Karpas-422 (cell line): ENCODE measurements around the gene ME1. TPM values are rescaled to one million over a fixed set of nuclear protein-coding genes. Genes with fewer than 3 reads are reported as not detected.
"Not testable (repeated sequence)": the region's sequence is repeated elsewhere in the genome, so short reads cannot be mapped to it uniquely, and the experiment has no call there.

ENCODE experiments used
- DNase-seq: peaks from one replicate; pipeline ENCODE4 v3.0.0-alpha.2; 2015
- H2AFZ ChIP-seq: fragments of 200-600 bp; sonication (generic); 2 replicates; pipeline ENCODE4 v1.6.1; 2014; ENCODE audit warnings: antibody characterized with exemption, low read length, mixed read lengths
- H3K27ac ChIP-seq: fragments of 200-600 bp; sonication (generic); 2 replicates; pipeline ENCODE4 v1.5.1; 2014; ENCODE audit warnings: mild to moderate bottlenecking, low read length, moderate library complexity
- H3K27me3 ChIP-seq: fragments of 200-600 bp; sonication (generic); 2 replicates; pipeline ENCODE4 v1.6.1; 2014; ENCODE audit warnings: low read length, mixed read lengths
- H3K36me3 ChIP-seq: fragments of 200-600 bp; sonication (generic); 2 replicates; pipeline ENCODE4 v1.6.1; 2014; ENCODE audit warnings: low read length, mixed read lengths; ENCODE audit not compliant: insufficient read depth
- H3K4me1 ChIP-seq: fragments of 200-600 bp; sonication (generic); 2 replicates; pipeline ENCODE4 v1.6.1; 2014; ENCODE audit warnings: mild to moderate bottlenecking, low read length, mixed read lengths
- H3K4me2 ChIP-seq: fragments of 200-600 bp; sonication (generic); 2 replicates; pipeline ENCODE4 v1.6.1; 2014; ENCODE audit warnings: low read length, low read depth, mild to moderate bottlenecking; ENCODE audit not compliant: poor library complexity, severe bottlenecking
- H3K4me3 ChIP-seq: fragments of 200-600 bp; sonication (generic); 2 replicates; pipeline ENCODE4 v1.5.1; 2014; ENCODE audit warnings: mild to moderate bottlenecking, antibody characterized with exemption, low read length, mixed read lengths
- H3K79me2 ChIP-seq: fragments of 200-600 bp; sonication (generic); 2 replicates; pipeline ENCODE4 v1.6.1; 2014; ENCODE audit warnings: mild to moderate bottlenecking, low read length, mixed read lengths
- H3K9ac ChIP-seq: fragments of 200-600 bp; sonication (generic); 2 replicates; pipeline ENCODE4 v1.6.0; 2014; ENCODE audit warnings: low read length
- H3K9me2 ChIP-seq: fragments of 200-600 bp; sonication (generic), shearing (Covaris generic); replicated peaks from 2 replicates; pipeline ENCODE4 v1.6.0; 2014; ENCODE audit warnings: mild to moderate bottlenecking, low read length, moderate library complexity; ENCODE audit not compliant: insufficient read depth
- H3K9me3 ChIP-seq: fragments of 300-700, 200-600 bp; sonication (generic); 2 replicates; pipeline ENCODE4 v1.6.1; 2014; ENCODE audit warnings: low read length, mixed read lengths
- H4K20me1 ChIP-seq: fragments of 200-600 bp; sonication (generic); 2 replicates; pipeline ENCODE4 v1.6.1; 2014; ENCODE audit warnings: mild to moderate bottlenecking, antibody characterized with exemption, low read length, low read depth; ENCODE audit not compliant: insufficient read depth
- total RNA-seq: library from RNA; depleted of rRNA; stranded (reverse); fragments of >200 nt; shearing (Covaris generic); gene quantifications from 2 replicates; pipeline ENCODE4 v1.2.3, GENCODE V29; 2014; ENCODE audit warnings: low replicate concordance

The ME1 gene
- total RNA-seq, 1 experiment from 2014 or later: not detected

GRCh38 chr6:83367104-83367503 is 63.7 kb downstream of the ME1 start:
- H3K27me3 ChIP-seq: no peaks in the 10 kb centered on the region
- no peak overlapping the region for H2AFZ ChIP-seq
- H3K27ac ChIP-seq: no peak overlapping the region
- H4K20me1 ChIP-seq: no peaks in the 10 kb centered on the region
- H3K9ac ChIP-seq: no peak overlapping the region
- no peaks in the 10 kb centered on the region for H3K9me2 ChIP-seq
- DNase-seq: no peak
- no peaks in the 10 kb centered on the region for H3K36me3 ChIP-seq
- no peak overlapping the region for H3K4me2 ChIP-seq
- H3K9me3 ChIP-seq: no peaks in the 10 kb centered on the region
- H3K4me3 ChIP-seq: no peak overlapping the region
- no peaks in the 10 kb centered on the region for H3K79me2 ChIP-seq
- no peaks in the 10 kb centered on the region for H3K4me1 ChIP-seq

GRCh38 chr6:83365931-83366330 is 64.9 kb downstream of the ME1 start:
- no peak overlapping the region for H3K9ac ChIP-seq
- no peaks in the 10 kb centered on the region for H3K4me1 ChIP-seq
- no peaks in the 10 kb centered on the region for H3K9me2 ChIP-seq
- no peaks in the 10 kb centered on the region for H3K27me3 ChIP-seq
- H3K4me3 ChIP-seq: no peak overlapping the region
- no peaks in the 10 kb centered on the region for H3K9me3 ChIP-seq
- no peaks in the 10 kb centered on the region for H3K36me3 ChIP-seq
- H4K20me1 ChIP-seq: no peaks in the 10 kb centered on the region
- no peak overlapping the region for H3K4me2 ChIP-seq
- H3K27ac ChIP-seq: no peak overlapping the region
- no peaks in the 10 kb centered on the region for H3K79me2 ChIP-seq
- H2AFZ ChIP-seq: no peak overlapping the region
- no peak for DNase-seq

GRCh38 chr6:83362349-83362748 is 68.5 kb downstream of the ME1 start:
- H3K36me3 ChIP-seq, H3K27me3 ChIP-seq, H3K4me1 ChIP-seq, H3K4me2 ChIP-seq, H3K79me2 ChIP-seq, DNase-seq, H2AFZ ChIP-seq, H3K9ac ChIP-seq, H3K4me3 ChIP-seq, H3K9me3 ChIP-seq, H4K20me1 ChIP-seq, H3K27ac ChIP-seq, H3K9me2 ChIP-seq: not testable (repeated sequence)

- no peaks in the 10 kb centered on the region for H3K4me1 ChIP-seq
- no peaks in the 10 kb centered on the region for H3K27me3 ChIP-seq
- no peak overlapping the region for H3K4me2 ChIP-seq
- no peak overlapping the region for H3K4me3 ChIP-seq
- H2AFZ ChIP-seq: no peak overlapping the region
- no peak overlapping the region for H3K9ac ChIP-seq
- no peak for DNase-seq
- no peaks in the 10 kb centered on the region for H3K36me3 ChIP-seq
- no peaks in the 10 kb centered on the region for H3K79me2 ChIP-seq
- H3K27ac ChIP-seq: no peak overlapping the region
- no peaks in the 10 kb centered on the region for H3K9me2 ChIP-seq
- H4K20me1 ChIP-seq: no peaks in the 10 kb centered on the region
- H3K9me3 ChIP-seq: no peaks in the 10 kb centered on the region
Observed at GRCh38 chr6:83359638-83360037, 71.2 kb downstream of the ME1 start.

GRCh38 chr6:83354747-83355146 is 76.1 kb downstream of the ME1 start:
- DNase-seq: no peak
- no peak overlapping the region for H3K27ac ChIP-seq

GRCh38 chr6:83352424-83353061 is 78.3 kb downstream of the ME1 start:
- no peaks in the 10 kb centered on the region for H3K79me2 ChIP-seq
- H3K27me3 ChIP-seq: no peaks in the 10 kb centered on the region
- H4K20me1 ChIP-seq: no peaks in the 10 kb centered on the region
- H3K27ac ChIP-seq: no peak overlapping the region
- no peak for DNase-seq
- no peak overlapping the region for H3K4me2 ChIP-seq
- H3K4me1 ChIP-seq: no peaks in the 10 kb centered on the region
- no peak overlapping the region for H2AFZ ChIP-seq
- H3K9me2 ChIP-seq: no peaks in the 10 kb centered on the region
- H3K9ac ChIP-seq: no peak overlapping the region
- H3K36me3 ChIP-seq: no peaks in the 10 kb centered on the region
- no peaks in the 10 kb centered on the region for H3K9me3 ChIP-seq
- H3K4me3 ChIP-seq: no peak overlapping the region

More at GRCh38 chr6:83354747-83355146, 76.1 kb downstream of the ME1 start:
- H3K9me3 ChIP-seq: no peaks in the 10 kb centered on the region
- no peaks in the 10 kb centered on the region for H3K27me3 ChIP-seq
- no peaks in the 10 kb centered on the region for H3K4me1 ChIP-seq
- H4K20me1 ChIP-seq: no peaks in the 10 kb centered on the region
- H3K79me2 ChIP-seq: no peaks in the 10 kb centered on the region
- H3K9ac ChIP-seq: no peak overlapping the region
- H3K4me3 ChIP-seq: no peak overlapping the region
- H3K36me3 ChIP-seq: no peaks in the 10 kb centered on the region
- H2AFZ ChIP-seq: no peak overlapping the region
- H3K4me2 ChIP-seq: no peak overlapping the region
- H3K9me2 ChIP-seq: no peaks in the 10 kb centered on the region

- H2AFZ ChIP-seq: no peak overlapping the region
- H3K4me1 ChIP-seq: no peaks in the 10 kb centered on the region
- no peaks in the 10 kb centered on the region for H3K27me3 ChIP-seq
- H3K4me3 ChIP-seq: no peak overlapping the region
- H3K36me3 ChIP-seq: no peaks in the 10 kb centered on the region
- 0 out of 2 replicates have a peak, but pooled peaks cover 2% of the 10 kb centered on the region for H3K9me3 ChIP-seq
- H3K4me2 ChIP-seq: no peak overlapping the region
- no peaks in the 10 kb centered on the region for H4K20me1 ChIP-seq
- no peaks in the 10 kb centered on the region for H3K79me2 ChIP-seq
- DNase-seq: no peak
- no peak overlapping the region for H3K27ac ChIP-seq
- H3K9ac ChIP-seq: no peak overlapping the region
- H3K9me2 ChIP-seq: no peaks in the 10 kb centered on the region
Observed at GRCh38 chr6:83343121-83343520, 87.7 kb downstream of the ME1 start.

GRCh38 chr6:83341765-83342164 is 89.1 kb downstream of the ME1 start:
- Histone ChIP-seq H3K27ac (no peak overlapping the region), H3K9me2 (no peaks in the 10 kb centered on the region), H3K79me2 (no peaks in the 10 kb centered on the region), H3K27me3 (no peaks in the 10 kb centered on the region), H3K9ac (no peak overlapping the region), H3K4me3 (no peak overlapping the region), H3K9me3 (0 out of 2 replicates have a peak, but pooled peaks cover 2% of the 10 kb centered on the region), H3K4me1 (no peaks in the 10 kb centered on the region), H3K36me3 (no peaks in the 10 kb centered on the region), H4K20me1 (no peaks in the 10 kb centered on the region), H2AFZ (0 out of 2 replicates have a peak overlapping the region, but pooled peaks have one; percentile 30), H3K4me2 (peak overlapping the region; percentile 11)
- peak; percentile 44 for DNase-seq
